GM21717 (cell line): ENCODE results near the gene STX18.

Experiments used
- ATAC-seq: cut with Tn5 transposase; IDR thresholded peaks from one replicate; pipeline ENCODE4 v1.9.1; 2021; ENCODE audit warnings: mild to moderate bottlenecking, moderate library complexity; ENCODE audit not compliant: unreplicated experiment

Gene STX18

GRCh38 chr4:4407299-4408131, 134.3 kb downstream of the STX18 start:
- no peak for ATAC-seq

GRCh38 chr4:4406455-4407298, 135.2 kb downstream of the STX18 start:
- ATAC-seq, result no peak

DNA sequence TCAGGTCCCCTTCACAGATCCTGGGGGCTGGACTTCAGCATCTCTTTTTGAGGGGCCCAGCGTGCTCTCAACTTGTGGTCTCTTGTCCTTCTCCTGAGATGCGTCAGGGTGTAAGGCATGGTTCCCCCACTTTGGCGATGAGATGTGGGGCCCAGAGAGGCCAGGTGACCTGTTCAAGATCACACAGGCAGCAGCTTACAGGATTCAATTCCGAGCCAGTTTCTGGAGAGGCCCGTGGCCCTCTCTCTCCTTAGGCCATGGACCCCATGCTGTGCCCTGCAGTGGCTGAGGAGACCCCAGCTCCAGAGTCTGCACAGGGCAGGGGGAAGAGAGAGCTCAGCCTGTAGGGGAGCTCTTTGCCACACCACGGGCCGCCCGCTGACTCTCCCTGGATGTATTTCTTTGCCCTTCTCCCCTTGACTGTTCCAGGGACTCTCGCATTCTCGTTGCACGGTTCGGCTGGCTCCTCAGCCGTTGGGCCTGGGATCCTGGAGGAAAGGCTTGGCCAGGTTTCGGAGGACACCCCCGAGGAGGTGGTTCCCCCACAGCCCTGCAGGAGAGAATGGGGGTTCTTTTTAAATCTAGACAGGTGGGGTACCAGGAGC, 136.4 kb downstream of the STX18 start:
- ATAC-seq, result no peak

GRCh38 chr4:4402966-4403365, 138.9 kb downstream of the STX18 start:
- no peak for ATAC-seq

GRCh38 chr4:4401036-4401435, 140.8 kb downstream of the STX18 start:
- ATAC-seq, result no peak

DNA sequence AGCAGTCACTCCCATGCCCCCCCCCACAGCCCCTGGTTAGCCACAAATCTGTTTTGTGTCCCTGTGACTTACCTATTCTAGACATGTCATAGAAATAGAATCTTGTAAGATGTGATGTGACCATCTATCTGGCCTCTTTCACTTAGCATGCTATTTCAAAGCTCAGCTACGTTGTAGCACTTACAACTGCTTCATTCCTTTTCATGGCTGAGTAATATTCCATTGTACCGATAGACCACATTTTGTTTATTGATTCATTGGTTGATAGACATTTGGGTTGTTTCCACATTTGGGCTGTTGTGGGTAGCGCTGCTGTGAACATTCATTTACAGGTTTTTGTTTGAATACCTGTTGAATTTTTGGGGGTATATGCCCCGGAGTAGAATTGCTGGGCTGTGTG, 143.4 kb downstream of the STX18 start:
- no peak for ATAC-seq

DNA sequence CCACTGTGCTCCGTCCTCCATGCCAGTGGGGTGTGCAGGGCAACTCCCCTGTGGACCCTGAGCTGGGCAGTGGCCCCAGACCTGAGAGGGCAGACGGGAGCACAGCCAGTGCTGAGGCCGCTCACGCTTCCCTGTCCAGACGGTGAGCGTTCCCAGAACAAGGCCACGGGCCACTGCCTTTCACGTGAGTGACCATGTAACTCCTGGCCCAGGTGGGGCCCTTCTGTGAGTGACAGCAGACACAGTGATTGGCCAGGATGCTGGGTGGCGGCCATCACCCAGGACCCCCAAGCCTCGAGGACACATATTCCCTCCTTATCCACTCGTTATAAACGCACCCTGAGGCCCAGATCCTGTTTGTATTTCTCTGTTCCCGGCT, 144.4 kb downstream of the STX18 start:
- ATAC-seq, result no peak

DNA sequence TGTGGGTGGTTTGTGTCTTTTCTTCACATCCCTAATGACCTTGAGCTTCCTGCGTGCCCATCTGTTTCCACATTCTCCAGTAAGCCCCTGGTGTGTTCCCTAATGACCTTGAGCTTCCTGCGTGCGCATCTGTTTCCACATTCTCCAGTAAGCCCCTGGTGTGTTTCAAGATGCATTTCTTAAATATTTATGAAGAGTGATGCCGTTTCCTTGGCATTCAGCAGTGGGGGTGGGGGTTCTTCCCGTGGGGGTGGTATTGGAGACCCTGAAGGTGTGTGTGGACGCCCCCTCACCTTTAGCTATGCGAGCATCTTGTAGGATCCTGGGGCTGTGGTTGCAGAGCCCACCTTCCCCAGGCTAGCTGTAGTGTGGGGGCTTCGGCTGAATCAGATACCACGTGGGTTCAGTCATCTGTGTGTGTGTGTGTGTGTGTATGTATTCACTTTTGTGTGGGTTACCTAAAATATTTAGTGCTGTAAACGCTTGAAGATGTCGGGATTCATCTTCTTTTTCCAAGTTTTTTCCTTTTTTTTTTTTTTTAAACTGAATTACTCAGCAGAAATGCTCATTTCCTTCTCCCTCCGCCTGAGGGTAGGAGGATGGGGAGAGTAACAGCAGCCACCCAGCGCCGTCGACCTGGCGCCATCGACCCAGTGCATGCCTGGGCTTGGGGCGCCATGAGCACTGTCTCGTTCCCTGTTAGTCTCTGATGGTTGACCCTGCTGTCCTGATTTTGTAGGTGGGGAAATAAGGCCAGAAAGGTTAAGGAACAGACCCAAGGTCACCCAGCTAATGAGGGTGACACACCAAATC, 145.0 kb downstream of the STX18 start:
- no peak for ATAC-seq

GRCh38 chr4:4395849-4396627, 145.8 kb downstream of the STX18 start:
- peak; percentile 89 for ATAC-seq

DNA sequence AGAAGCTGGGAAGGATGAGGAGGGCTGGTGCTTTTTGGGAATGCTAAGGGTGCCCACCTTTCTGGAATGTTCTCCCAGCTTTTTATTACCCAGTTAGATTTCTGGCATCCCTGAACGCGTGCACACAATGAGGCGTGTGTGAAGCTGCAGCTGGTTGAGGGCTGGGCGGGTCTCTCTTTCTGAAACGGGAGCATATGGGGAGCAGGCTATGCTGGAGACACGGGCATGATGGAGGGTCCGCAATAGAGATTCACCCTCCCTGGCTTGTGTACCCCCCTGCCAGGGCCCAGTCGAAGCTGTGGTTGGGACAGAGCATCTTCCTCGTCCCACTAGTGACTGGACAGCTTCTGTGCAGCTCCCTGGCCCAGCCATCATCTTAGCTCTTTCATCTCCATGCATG, 146.5 kb downstream of the STX18 start:
- no peak for ATAC-seq

- ATAC-seq, result no peak
Measured at GRCh38 chr4:4394644-4395043, 147.2 kb downstream of the STX18 start.

GRCh38 chr4:4392501-4393183, 149.2 kb downstream of the STX18 start:
- ATAC-seq, result no peak

DNA sequence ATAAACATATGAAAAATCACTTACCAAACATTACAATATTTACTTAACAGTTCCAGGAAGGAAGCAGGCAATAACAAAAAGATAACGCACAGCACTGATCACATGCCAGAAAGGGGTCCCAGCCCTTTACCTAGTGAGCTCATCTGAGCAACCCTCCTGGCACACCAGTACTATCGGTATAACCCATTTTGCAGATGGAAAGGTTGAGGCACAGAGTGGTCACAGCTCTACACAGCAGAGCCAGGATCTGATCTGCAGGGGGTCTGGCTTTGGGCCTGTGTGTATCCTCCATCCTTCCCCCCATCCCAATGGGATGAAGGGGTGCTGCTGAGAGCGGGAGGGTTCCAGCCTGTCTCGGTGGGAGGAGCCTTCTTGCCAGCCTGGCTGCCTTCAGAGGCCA, 150.0 kb downstream of the STX18 start:
- no peak for ATAC-seq

DNA sequence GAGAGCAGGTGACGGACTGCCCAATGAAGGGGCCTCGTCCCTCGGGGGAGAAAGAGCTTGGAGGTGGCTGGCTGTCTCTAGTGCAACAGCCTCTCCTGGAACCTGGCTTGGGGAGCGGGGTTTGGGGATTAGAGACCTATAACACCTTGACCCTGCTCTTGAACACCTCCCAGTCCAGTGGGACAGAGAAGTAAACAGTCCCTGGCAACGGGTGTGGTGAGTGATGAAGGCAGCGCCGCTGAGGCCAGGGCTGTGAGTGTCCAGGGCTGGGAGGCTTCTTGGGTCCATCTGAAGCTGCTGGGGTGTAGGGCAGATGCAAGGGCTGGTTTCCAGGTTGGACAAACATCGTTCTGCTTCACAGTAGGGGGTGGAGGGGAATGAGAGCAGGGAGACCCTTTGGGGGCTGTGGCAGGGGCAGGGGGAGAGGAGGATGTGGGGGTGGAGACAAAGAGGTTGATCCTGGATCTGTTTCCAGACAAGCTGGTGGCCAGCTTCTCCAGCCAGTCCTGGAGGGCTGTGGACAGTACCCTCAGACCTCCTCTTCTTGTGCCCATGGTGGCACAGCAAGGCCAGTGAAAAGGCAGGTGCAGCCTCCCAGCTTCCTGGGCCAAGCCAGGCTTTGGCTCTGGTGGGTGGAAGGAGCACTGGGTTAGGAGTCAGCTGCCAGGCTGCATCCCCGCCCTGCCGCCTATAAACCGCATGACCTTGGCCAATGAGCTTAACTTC, 151.2 kb downstream of the STX18 start:
- ATAC-seq, result no peak

DNA sequence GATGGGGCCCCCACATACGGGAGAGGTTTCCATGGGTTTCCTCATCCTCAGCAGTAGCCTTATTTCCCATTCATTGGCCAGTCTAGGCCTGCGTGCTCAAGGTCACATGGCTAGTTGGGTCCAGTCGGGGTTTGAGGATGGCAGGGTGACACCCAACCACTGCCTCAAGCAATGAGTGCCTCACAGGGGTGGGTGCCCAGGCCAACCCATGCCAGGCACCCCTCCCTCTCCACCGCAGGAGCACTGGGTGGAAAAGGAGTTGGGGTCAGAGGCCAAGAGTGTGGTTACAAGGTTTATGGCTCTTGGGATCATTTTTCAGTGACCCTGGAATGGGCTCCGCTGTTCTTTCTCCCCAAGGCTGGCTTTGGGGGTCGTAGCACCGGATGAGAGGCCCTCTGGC, 151.8 kb downstream of the STX18 start:
- no peak for ATAC-seq

DNA sequence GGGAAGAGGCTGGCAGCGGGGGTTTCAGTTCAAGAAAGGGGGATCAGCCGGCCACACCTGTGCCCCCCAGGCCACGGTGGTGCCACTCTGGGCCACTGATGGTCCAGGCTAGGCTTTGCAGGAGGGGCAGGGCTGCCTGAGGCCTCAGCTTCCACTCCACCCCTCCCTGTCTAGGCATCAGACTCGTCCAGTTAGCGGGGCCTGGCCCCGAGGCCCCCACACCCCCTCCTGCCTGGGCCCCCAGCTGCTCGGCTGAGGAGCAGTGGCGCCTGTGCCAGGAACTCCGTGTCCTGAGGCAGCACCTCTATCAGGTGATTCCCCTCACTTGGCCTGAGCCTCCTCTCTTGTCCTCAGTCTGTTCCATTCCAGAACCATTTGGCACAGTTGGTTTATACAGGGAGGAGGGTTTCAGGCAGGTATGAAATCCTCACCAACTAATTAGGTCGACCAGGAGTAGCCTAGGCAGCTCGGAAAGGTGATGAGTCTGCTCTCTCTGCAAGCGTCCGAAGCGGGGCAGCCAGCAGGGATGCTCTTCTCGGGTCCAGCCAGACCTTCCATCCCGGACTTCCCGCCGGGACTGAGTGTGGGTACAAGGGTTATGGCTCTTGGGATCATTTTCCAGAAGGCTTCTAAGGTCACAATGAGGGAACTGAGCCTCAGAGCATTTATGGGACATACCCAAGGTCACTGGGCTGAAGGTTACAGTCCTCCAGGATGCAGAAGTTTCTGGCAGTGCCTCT, 152.8 kb downstream of the STX18 start:
- ATAC-seq, result no peak

DNA sequence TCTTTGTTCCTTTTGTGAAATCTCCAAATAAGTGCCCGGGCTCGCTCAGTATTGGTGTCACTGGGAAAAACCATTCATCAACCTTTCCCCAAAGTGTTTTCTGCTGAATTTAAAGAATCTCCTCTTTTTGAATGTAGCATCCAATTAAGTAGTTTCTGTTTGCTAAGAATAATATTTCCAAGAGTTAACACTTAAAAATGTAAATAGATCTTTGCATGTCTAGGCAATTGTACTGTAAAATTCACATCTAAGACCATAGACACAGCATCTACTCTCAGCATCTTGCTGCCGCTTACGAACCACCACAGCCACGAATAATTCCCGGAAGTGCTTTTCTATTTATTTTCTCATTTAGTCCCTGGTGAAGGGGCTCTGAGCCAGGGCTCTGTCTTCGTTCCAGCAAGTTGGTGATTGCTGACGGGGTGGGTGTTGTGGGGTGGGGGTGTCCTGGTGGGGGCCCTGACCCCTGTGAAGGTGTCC, 153.5 kb downstream of the STX18 start:
- no peak for ATAC-seq
